Mucosa of descending colon (tissue), 3 donors: Measurements from ENCODE around the gene SLC23A2. TPM values are rescaled to one million over a fixed set of nuclear protein-coding genes. Genes with fewer than 3 reads are reported as not detected.

Source experiments
- ATAC-seq: fragments of 200-7000 bp; cut with Tn5 transposase; one replicate; pipeline ENCODE4 v1.9.1; 2020; ENCODE audit warnings: mild to moderate bottlenecking, moderate library complexity
- DNase-seq, 3 donors: peaks; one replicate each; pipeline ENCODE4 v3.0.0-alpha.2; 2020
- H3K36me3 ChIP-seq: fragments of 200-600 bp; one replicate; pipeline ENCODE4 v1.8.0; 2021; ENCODE audit warnings: low read depth, mild to moderate bottlenecking
- H3K4me1 ChIP-seq: fragments of 200-600 bp; one replicate; pipeline ENCODE4 v1.8.0; 2021; ENCODE audit warnings: low read depth, mild to moderate bottlenecking
- H3K4me3 ChIP-seq: fragments of 200-600 bp; one replicate; pipeline ENCODE4 v1.8.0; 2021; ENCODE audit warnings: mild to moderate bottlenecking
- H3K9me3 ChIP-seq: fragments of 200-600 bp; one replicate; pipeline ENCODE4 v1.8.0; 2021; ENCODE audit warnings: mild to moderate bottlenecking
- CTCF ChIP-seq: fragments of 200-600 bp; IDR thresholded peaks from one replicate; pipeline ENCODE4 v1.8.0; 2022; ENCODE audit warnings: antibody characterized with exemption, mild to moderate bottlenecking
- intact Hi-C, 2 donors: fragments of 100-400 bp; cut with DNase I in 1 of 2; cut with micrococcal nuclease in 1 of 2; formaldehyde crosslinking; loops; one replicate each; pipeline versions ENCODE4 v1.11.0 to v1.11.1; 2022; cut with DNase I, micrococcal nuclease
- total RNA-seq, 3 donors: library from RNA; stranded (reverse); fragmentation: NEBNext Ultra II Directional in 2 of 3; extraction: Animal tissue kit (Norgen Biotek cat#: 25700) in 2 of 3; gene quantifications; one replicate each; pipeline versions ENCODE4 v1.2.1 to v1.2.4, GENCODE V29; 2021 to 2023
- donor health status: DM: no; HTN: no; CAD: no; lungs with moderate emphysema.
- donor health status: DM: no; HTN: no; CAD: no.
- donor health status: DM: no; HTN: yes; CAD: no.

The SLC23A2 gene
- total RNA-seq, 3 donors from 2014 or later: 9.1 to 15.4 (median 9.4) TPM

- TF ChIP-seq CTCF: no peak
- Histone ChIP-seq H3K36me3 (no peaks in the 10 kb centered on the region), H3K4me3 (no peak overlapping the region), H3K4me1 (peaks cover 18% of the 10 kb centered on the region), H3K9me3 (no peaks in the 10 kb centered on the region)
- ATAC-seq (no peak), DNase-seq (no peak)
- intact Hi-C loops: no loop called here
Measured at GRCh38 chr20:4894409-4894808, 106.9 kb downstream of the SLC23A2 start.

- Histone ChIP-seq H3K9me3 (no peaks in the 10 kb centered on the region), H3K4me1 (peaks cover 15% of the 10 kb centered on the region), H3K36me3 (no peaks in the 10 kb centered on the region), H3K4me3 (no peak overlapping the region)
- TF ChIP-seq CTCF: no peak
- DNase-seq (no peak), ATAC-seq (no peak)
- intact Hi-C loops: no loop called here
Measured at GRCh38 chr20:4893709-4894108, 107.6 kb downstream of the SLC23A2 start.

GRCh38 chr20:4891997-4892396 is 109.3 kb downstream of the SLC23A2 start:
- intact Hi-C loops: no loop called here
- Histone ChIP-seq H3K9me3 (no peaks in the 10 kb centered on the region), H3K4me3 (no peak overlapping the region), H3K4me1 (peaks cover 4% of the 10 kb centered on the region), H3K36me3 (no peaks in the 10 kb centered on the region)
- TF ChIP-seq CTCF: no peak
- DNase-seq: no peak
- ATAC-seq: no peak

- Histone ChIP-seq H3K9me3 (no peaks in the 10 kb centered on the region), H3K4me1 (no peaks in the 10 kb centered on the region), H3K4me3 (no peak overlapping the region), H3K36me3 (no peaks in the 10 kb centered on the region)
- no peak for ATAC-seq
- no peak for DNase-seq
- no peak for TF ChIP-seq CTCF
- intact Hi-C loops: no loop called here
Measured at GRCh38 chr20:4891190-4891763, 110.0 kb downstream of the SLC23A2 start.

- H3K9me3 ChIP-seq: no peaks in the 10 kb centered on the region
- DNase-seq: no peak
- intact Hi-C loops: no loop called here
- ATAC-seq: no peak
- H3K4me1 ChIP-seq: no peaks in the 10 kb centered on the region
- no peaks in the 10 kb centered on the region for H3K36me3 ChIP-seq
- no peak overlapping the region for H3K4me3 ChIP-seq
- no peak for TF ChIP-seq CTCF
Measured at GRCh38 chr20:4889446-4889845, 111.9 kb downstream of the SLC23A2 start.

- H3K4me3 ChIP-seq: no peak overlapping the region
- no peaks in the 10 kb centered on the region for H3K36me3 ChIP-seq
- H3K4me1 ChIP-seq: no peaks in the 10 kb centered on the region
- ATAC-seq (no peak), DNase-seq (no peak)
- no peaks in the 10 kb centered on the region for H3K9me3 ChIP-seq
- intact Hi-C loops: no loop called here
- no peak for TF ChIP-seq CTCF
Measured at GRCh38 chr20:4887586-4887985, 113.7 kb downstream of the SLC23A2 start.
